GM12878 (cell line): ENCODE measurements around the gene SLC8B1. TPM values are rescaled to one million over a fixed set of nuclear protein-coding genes. Genes with fewer than 3 reads are reported as not detected.

ENCODE experiments used
- ATAC-seq: fragments of 200-7000 bp; cut with Tn5 transposase; 3 replicates; pipeline ENCODE4 v1.9.1; 2020; ENCODE audit warnings: mild to moderate bottlenecking, moderate library complexity
- BruUV-seq: library from RNA; stranded (reverse); fragments of 400-500 nt; replicated peaks from 2 replicates; lab custom pipeline; 2021; lab: Mats Ljungman, UMichigan
- CTCF ChIA-PET: fragments of 300-600 bp; sonication (Branson Sonifier 250); formaldehyde crosslinking; extraction: SDS; loops from one replicate; lab custom pipeline; 2021; ENCODE audit warnings: inconsistent platforms; lab: Yijun Ruan, JAX
- POLR2A ChIA-PET: fragments of 350-600 bp; formaldehyde crosslinking; extraction: SDS; loops from one replicate; lab custom pipeline; 2021; ENCODE audit warnings: inconsistent platforms; lab: Charles Lee
- RAD21 ChIA-PET: fragments of 300-600 bp; sonication (Branson Sonifier 250); formaldehyde crosslinking; loops from one replicate; lab custom pipeline; 2023; ENCODE audit warnings: antibody characterized with exemption; ENCODE audit not compliant: unreplicated experiment; lab: Charles Lee
- SMC1A ChIA-PET: fragments of 300-600 bp; sonication (Branson Sonifier 250); formaldehyde crosslinking; loops from one replicate; lab custom pipeline; 2023; ENCODE audit not compliant: unreplicated experiment, uncharacterized antibody; lab: Charles Lee
- DNase-seq: peaks from one replicate; pipeline ENCODE4 v3.0.0-alpha.2; 2011; ENCODE audit warnings: low read depth, low spot score
- FAIRE-seq: peaks from 3 replicates; lab custom pipeline; 2011; peaks lifted over from hg19 to GRCh38; lab: Jason Lieb, UNC
- H2AFZ ChIP-seq: 2 replicates; pipeline ENCODE4 v1.6.0; 2011; ENCODE audit warnings: low read depth, low read length, control low read depth; ENCODE audit not compliant: control insufficient read depth
- H3K27ac ChIP-seq: 2 replicates; pipeline ENCODE4 v1.5.1; 2011; ENCODE audit warnings: control low read depth; ENCODE audit not compliant: control insufficient read depth, insufficient read depth
- H3K27me3 ChIP-seq, 2 experiments: replicated peaks in 1 of 2; 2 replicates each; pipeline versions ENCODE4 v1.6.0 to v1.6.1; 2011; ENCODE audit warnings: low read length in 1 of 2; ENCODE audit not compliant: control insufficient read depth in 2 of 2, insufficient read depth in 2 of 2
- H3K36me3 ChIP-seq, 2 experiments: 2 replicates each; pipeline ENCODE4 v1.5.1; 2011; ENCODE audit warnings: low read length in 1 of 2; ENCODE audit not compliant: control insufficient read depth in 2 of 2, insufficient read depth in 2 of 2
- H3K4me1 ChIP-seq: 2 replicates; pipeline ENCODE4 v1.6.1; 2011; ENCODE audit warnings: mild to moderate bottlenecking, low read length, moderate library complexity, mixed read lengths; ENCODE audit not compliant: control insufficient read depth, insufficient read depth
- H3K4me2 ChIP-seq: 2 replicates; pipeline ENCODE4 v1.6.0; 2011; ENCODE audit warnings: control low read depth; ENCODE audit not compliant: control insufficient read depth, insufficient read depth
- H3K4me3 ChIP-seq: fragments of 200-600 bp; sonication (generic); 2 replicates; pipeline ENCODE4 v1.5.1; 2016
- H3K79me2 ChIP-seq: 2 replicates; pipeline ENCODE4 v1.6.0; 2011; ENCODE audit warnings: low read length; ENCODE audit not compliant: control insufficient read depth, insufficient read depth
- H3K9ac ChIP-seq: 2 replicates; pipeline ENCODE4 v1.8.0; 2011; ENCODE audit warnings: low read length, control low read depth, mixed read lengths; ENCODE audit not compliant: control insufficient read depth, insufficient read depth
- H3K9me3 ChIP-seq: replicated peaks from 3 replicates; pipeline ENCODE4 v1.5.1; 2011; ENCODE audit warnings: mild to moderate bottlenecking, low read length; ENCODE audit not compliant: control insufficient read depth, insufficient read depth
- H4K20me1 ChIP-seq: 2 replicates; pipeline ENCODE4 v1.6.0; 2011; ENCODE audit not compliant: control insufficient read depth, insufficient read depth
- ATF7 ChIP-seq: fragments of 450-650 bp; IDR thresholded peaks from 2 replicates; pipeline ENCODE4 v1.6.1; 2016; ENCODE audit warnings: low read depth, mild to moderate bottlenecking
- BHLHE40 ChIP-seq, 2 experiments: fragments of 450-650 bp in 1 of 2; IDR thresholded peaks; 2 replicates each; pipeline ENCODE4 v1.6.1; 2011 to 2017; ENCODE audit warnings: low read depth in 2 of 2, borderline replicate concordance in 1 of 2, improper control_type of control experiment in 1 of 2, low read length in 1 of 2, mild to moderate bottlenecking in 1 of 2
- CBX3 ChIP-seq: fragments of 200-600 bp; sonication (generic); IDR thresholded peaks from 2 replicates; pipeline ENCODE4 v1.6.1; 2016; ENCODE audit warnings: low read depth, borderline replicate concordance
- CHD1 ChIP-seq: IDR thresholded peaks from 2 replicates; pipeline ENCODE4 v1.6.1; 2012; ENCODE audit warnings: low read depth, low read length, improper control_type of control experiment
- CREB1 ChIP-seq: IDR thresholded peaks from 2 replicates; pipeline ENCODE4 v1.6.1; 2012; ENCODE audit warnings: low read depth, mild to moderate bottlenecking, inconsistent platforms
- E4F1 ChIP-seq: fragments of 450-650 bp; IDR thresholded peaks from 2 replicates; pipeline ENCODE4 v1.6.1; 2018; ENCODE audit warnings: borderline replicate concordance, mild to moderate bottlenecking; ENCODE audit not compliant: partially characterized antibody
- FOXK2 ChIP-seq: fragments of 450-650 bp; IDR thresholded peaks from 2 replicates; pipeline ENCODE4 v1.6.1; 2017; ENCODE audit warnings: mild to moderate bottlenecking, moderate library complexity
- HDGF ChIP-seq: fragments of 450-650 bp; IDR thresholded peaks from 2 replicates; pipeline ENCODE4 v1.6.1; 2016; ENCODE audit warnings: antibody characterized with exemption
- KLF5 ChIP-seq: fragments of 450-650 bp; IDR thresholded peaks from 2 replicates; pipeline ENCODE4 v1.6.1; 2014; ENCODE audit warnings: mild to moderate bottlenecking; ENCODE audit not compliant: partially characterized antibody
- MLLT1 ChIP-seq: fragments of 450-650 bp; IDR thresholded peaks from 2 replicates; pipeline ENCODE4 v1.6.1; 2016; ENCODE audit warnings: mild to moderate bottlenecking
- POLR2AphosphoS5 ChIP-seq: IDR thresholded peaks from 2 replicates; pipeline ENCODE4 v1.6.1; 2011; ENCODE audit warnings: mild to moderate bottlenecking, low read length, inconsistent platforms
- RAD51 ChIP-seq: fragments of 450-650 bp; IDR thresholded peaks from 2 replicates; pipeline ENCODE4 v1.6.1; 2016; ENCODE audit warnings: moderate library complexity, mild to moderate bottlenecking, inconsistent platforms
- RB1 ChIP-seq: fragments of 450-650 bp; formaldehyde crosslinking; IDR thresholded peaks from 2 replicates; pipeline ENCODE4 v1.6.1; 2017; ENCODE audit warnings: mild to moderate bottlenecking, borderline replicate concordance
- SMARCA5 ChIP-seq: fragments of 450-650 bp; IDR thresholded peaks from 2 replicates; pipeline ENCODE4 v1.6.1; 2017; ENCODE audit warnings: mild to moderate bottlenecking
- ZSCAN29 ChIP-seq: fragments of 450-650 bp; IDR thresholded peaks from 2 replicates; pipeline ENCODE4 v1.6.1; 2017; ENCODE audit warnings: mild to moderate bottlenecking, moderate library complexity
- WGBS: methylation state at CpG from one replicate; pipeline ENCODE4 v1.1.6; 2016; ENCODE audit warnings: low lambda C conversion rate; ENCODE audit not compliant: insufficient replicate concordance, insufficient coverage; ENCODE audit errors: missing lambda C conversion rate; 5-methylcytosine and 5-hydroxymethylcytosine counted together
- in situ Hi-C: fragments of 300-500 bp; cut with MboI; formaldehyde crosslinking; loops from 9 replicates; pipeline ENCODE4 v1.14.3; 2018; ENCODE audit warnings: mixed read lengths
- intact Hi-C: fragments of 100-400 bp; cut with micrococcal nuclease; formaldehyde crosslinking; loops from one replicate; pipeline ENCODE4 v1.14.2; 2022; ENCODE audit not compliant: unreplicated experiment
- polyA plus RNA-seq, 11 experiments: library from polyadenylated mRNA; depleted of rRNA in 4 of 11; unstranded in 6 of 11; stranded (reverse) in 5 of 11; fragments of >200 nt; fragmentation: Nextera tagmentation in 4 of 11; fragmentation: Illumina TruSeq in 1 of 11; extraction: Ambion mirVana in 4 of 11; extraction: Trizol in 1 of 11; gene quantifications; 1 replicate in 1 of 11; 2 replicates in 10 of 11; pipeline versions ENCODE4 v1.2.1 to v1.2.3, GENCODE V29; 2011 to 2016; ENCODE audit warnings: inconsistent platforms in 2 of 11, missing spikeins in 2 of 11, low read depth in 1 of 11
- total RNA-seq, 4 experiments: library from RNA; depleted of rRNA in 3 of 4; stranded (reverse); fragments of >200 nt in 3 of 4; fragmentation: Illumina TruSeq in 1 of 4; extraction: Trizol in 1 of 4; gene quantifications; 2 replicates each; pipeline versions ENCODE4 v1.2.1 to v1.2.3, GENCODE V29; 2013 to 2021

The SLC8B1 gene
- total and polyA plus RNA-seq, 10 of the 15 experiments (the other 5 are each of a cell fraction or from before 2014, with no cell fraction given), result 0.18 to 12.3 (median 6.8) TPM

GRCh38 chr12:113339540-113339939, 4.6 kb upstream of the SLC8B1 start (continued):
- TF ChIP-seq RAD51, result no peak
- no peak for TF ChIP-seq MLLT1
- TF ChIP-seq CBX3, result no peak
- TF ChIP-seq, all 136 proteins: peak for 0

GRCh38 chr12:113333877-113334785, 778 bp downstream of the SLC8B1 start:
- TSS peak; percentile 81 for BruUV-seq
- ChIA-PET POLR2A (interaction anchor here (1.0 to 1.7 kb wide), 8 partner anchors 7 to 112 kb away, joined by 3 to 7 read pairs (median 6); partner anchors contain the start of gene TPCN1), SMC1A (interaction anchor here (0.8 to 1.5 kb wide), 7 partner anchors 8 to 148 kb away, joined by 3 to 8 read pairs (median 3); no protein-coding TSS in a partner anchor), RAD21 (interaction anchor here (0.9 to 1.2 kb wide), 2 partner anchors 16 to 147 kb away, joined by 3 to 5 read pairs; no protein-coding TSS in a partner anchor), CTCF (interaction anchor here (1.0 to 1.6 kb wide), 3 partner anchors 22 to 160 kb away, joined by 3 to 6 read pairs (median 5); partner anchors contain the start of gene PLBD2)
- intact Hi-C loops, result loop anchor here (2.0 kb wide), 1 partner anchor 25 kb away; the partner anchor contains the start of gene PLBD2
- H3K4me3 ChIP-seq, result peak overlapping the region; percentile 74
- H3K79me2 ChIP-seq, result no peaks in the 10 kb centered on the region; the same call in 1 of the 2 replicates
- no peaks in the 10 kb centered on the region for H3K9me3 ChIP-seq
- H3K4me1 ChIP-seq, result no peaks in the 10 kb centered on the region
- no peaks in the 10 kb centered on the region for H3K27me3 ChIP-seq
- H3K27ac ChIP-seq, result peak overlapping the region; percentile 22; the same call in 1 of the 2 replicates
- peak; percentile 42 for ATAC-seq
- 25% methylated on average over 27 of the region's 27 CpGs for WGBS
- no peaks in the 10 kb centered on the region; a peak in 1 of 4 replicates for H3K36me3 ChIP-seq
- peak; percentile 92 for FAIRE-seq
- no peaks in the 10 kb centered on the region for H4K20me1 ChIP-seq
- H3K4me2 ChIP-seq, result peak overlapping the region; percentile 96
- H2AFZ ChIP-seq, result peak overlapping the region; percentile 79
- peak overlapping the region; percentile 74 for H3K9ac ChIP-seq
- no peak for DNase-seq
- in situ Hi-C loops, result no loop called here
- TF ChIP-seq SMARCA5, result peak; percentile 80; the same call in 1 of the 2 replicates
- no peak for TF ChIP-seq RB1
- TF ChIP-seq KLF5, result peak; percentile 51
- TF ChIP-seq CREB1, result no peak
- no peak for TF ChIP-seq ZSCAN29
- TF ChIP-seq BHLHE40 (IDR thresholded peaks at IDR 0.05; ENCODE audit: borderline replicate concordance in 1 of 2, low read depth in 2 of 2, low read length in 1 of 2), result peak in 1 of 2 experiments; percentile 46; a peak in 2 of 4 replicates
- TF ChIP-seq POLR2AphosphoS5, result no peak
- no peak for TF ChIP-seq E4F1
- peak; percentile 84 for TF ChIP-seq ATF7
- TF ChIP-seq FOXK2, result peak; percentile 83
- TF ChIP-seq CHD1, result peak; percentile 22
- TF ChIP-seq HDGF, result no peak
